MCF 10A (cell line): ENCODE data around the gene LPA. TPM values are rescaled to one million over a fixed set of nuclear protein-coding genes. Genes with fewer than 3 reads are reported as not detected.
"Not testable (repeated sequence)": the region's sequence is repeated elsewhere in the genome, so short reads cannot be mapped to it uniquely, and the experiment has no call there.

Experiments used
- BruUV-seq: library from RNA; stranded (reverse); fragments of 400-500 nt; replicated peaks from 2 replicates; lab custom pipeline; 2021; lab: Mats Ljungman, UMichigan
- CTCF ChIA-PET: fragments of 300-600 bp; sonication (Branson Sonifier 250); formaldehyde crosslinking; extraction: SDS; loops from one replicate; lab custom pipeline; 2021; ENCODE audit warnings: antibody characterized with exemption, inconsistent platforms; lab: Yijun Ruan, JAX
- POLR2A ChIA-PET: fragments of 300-600, 350-650 bp; sonication (Branson Sonifier 250); formaldehyde crosslinking; extraction: SDS; loops from one replicate; lab custom pipeline; 2020; ENCODE audit warnings: antibody characterized with exemption, inconsistent platforms; lab: Yijun Ruan, JAX
- DNase-seq: peaks from one replicate; pipeline ENCODE4 v3.0.0-alpha.2; 2018; ENCODE audit not compliant: unreplicated experiment
- H3K27ac Mint-ChIP-seq: one replicate; pipeline ENCODE4 v1.8.0; 2022; ENCODE audit warnings: mild to moderate bottlenecking, low read depth, mixed read lengths; ENCODE audit not compliant: unreplicated experiment
- H3K27me3 Mint-ChIP-seq: one replicate; pipeline ENCODE4 v1.8.0; 2022; ENCODE audit warnings: mixed read lengths; ENCODE audit not compliant: insufficient read depth, unreplicated experiment
- H3K36me3 Mint-ChIP-seq: one replicate; pipeline ENCODE4 v1.8.0; 2022; ENCODE audit warnings: mild to moderate bottlenecking, moderate library complexity, mixed read lengths; ENCODE audit not compliant: insufficient read depth, unreplicated experiment
- H3K4me1 Mint-ChIP-seq: one replicate; pipeline ENCODE4 v1.8.0; 2022; ENCODE audit warnings: mixed read lengths; ENCODE audit not compliant: insufficient read depth, unreplicated experiment
- H3K4me3 Mint-ChIP-seq: one replicate; pipeline ENCODE4 v1.8.0; 2022; ENCODE audit warnings: mild to moderate bottlenecking, moderate library complexity, mixed read lengths; ENCODE audit not compliant: unreplicated experiment
- H3K9me3 Mint-ChIP-seq: one replicate; pipeline ENCODE4 v1.8.0; 2022; ENCODE audit warnings: mixed read lengths; ENCODE audit not compliant: unreplicated experiment
- intact Hi-C: fragments of 100-400 bp; cut with micrococcal nuclease; formaldehyde crosslinking; loops from 2 replicates; pipeline ENCODE4 v1.14.1; 2022
- total RNA-seq: library from RNA; stranded (reverse); gene quantifications from 2 replicates; pipeline ENCODE4 v1.2.3, GENCODE V29; 2022
- TF ChIP-seq, protein P1 (sequence below): fragments of 200-600 bp; IDR thresholded peaks from one replicate; pipeline ENCODE4 v1.8.0; 2022; ENCODE audit warnings: antibody characterized with exemption, mild to moderate bottlenecking; ENCODE audit not compliant: unreplicated experiment

Gene LPA
- total RNA-seq, 1 experiment from 2014 or later, result not detected

- DNase-seq, result no peak
- Mint-ChIP-seq H3K27ac (no peak overlapping the region), H3K4me1 (no peaks in the 10 kb centered on the region), H3K9me3 (no peaks in the 10 kb centered on the region), H3K4me3 (no peak overlapping the region), H3K36me3 (no peaks in the 10 kb centered on the region), H3K27me3 (no peaks in the 10 kb centered on the region)
- BruUV-seq, result no TSS peak
- ChIA-PET POLR2A (no interaction called here), CTCF (no interaction called here)
- intact Hi-C loops, result no loop called here
- TF ChIP-seq, protein P1, sequence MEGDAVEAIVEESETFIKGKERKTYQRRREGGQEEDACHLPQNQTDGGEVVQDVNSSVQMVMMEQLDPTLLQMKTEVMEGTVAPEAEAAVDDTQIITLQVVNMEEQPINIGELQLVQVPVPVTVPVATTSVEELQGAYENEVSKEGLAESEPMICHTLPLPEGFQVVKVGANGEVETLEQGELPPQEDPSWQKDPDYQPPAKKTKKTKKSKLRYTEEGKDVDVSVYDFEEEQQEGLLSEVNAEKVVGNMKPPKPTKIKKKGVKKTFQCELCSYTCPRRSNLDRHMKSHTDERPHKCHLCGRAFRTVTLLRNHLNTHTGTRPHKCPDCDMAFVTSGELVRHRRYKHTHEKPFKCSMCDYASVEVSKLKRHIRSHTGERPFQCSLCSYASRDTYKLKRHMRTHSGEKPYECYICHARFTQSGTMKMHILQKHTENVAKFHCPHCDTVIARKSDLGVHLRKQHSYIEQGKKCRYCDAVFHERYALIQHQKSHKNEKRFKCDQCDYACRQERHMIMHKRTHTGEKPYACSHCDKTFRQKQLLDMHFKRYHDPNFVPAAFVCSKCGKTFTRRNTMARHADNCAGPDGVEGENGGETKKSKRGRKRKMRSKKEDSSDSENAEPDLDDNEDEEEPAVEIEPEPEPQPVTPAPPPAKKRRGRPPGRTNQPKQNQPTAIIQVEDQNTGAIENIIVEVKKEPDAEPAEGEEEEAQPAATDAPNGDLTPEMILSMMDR, result no peak
Measured at GRCh38 chr6:160634706-160635105, 29.4 kb downstream of the LPA start.

DNA sequence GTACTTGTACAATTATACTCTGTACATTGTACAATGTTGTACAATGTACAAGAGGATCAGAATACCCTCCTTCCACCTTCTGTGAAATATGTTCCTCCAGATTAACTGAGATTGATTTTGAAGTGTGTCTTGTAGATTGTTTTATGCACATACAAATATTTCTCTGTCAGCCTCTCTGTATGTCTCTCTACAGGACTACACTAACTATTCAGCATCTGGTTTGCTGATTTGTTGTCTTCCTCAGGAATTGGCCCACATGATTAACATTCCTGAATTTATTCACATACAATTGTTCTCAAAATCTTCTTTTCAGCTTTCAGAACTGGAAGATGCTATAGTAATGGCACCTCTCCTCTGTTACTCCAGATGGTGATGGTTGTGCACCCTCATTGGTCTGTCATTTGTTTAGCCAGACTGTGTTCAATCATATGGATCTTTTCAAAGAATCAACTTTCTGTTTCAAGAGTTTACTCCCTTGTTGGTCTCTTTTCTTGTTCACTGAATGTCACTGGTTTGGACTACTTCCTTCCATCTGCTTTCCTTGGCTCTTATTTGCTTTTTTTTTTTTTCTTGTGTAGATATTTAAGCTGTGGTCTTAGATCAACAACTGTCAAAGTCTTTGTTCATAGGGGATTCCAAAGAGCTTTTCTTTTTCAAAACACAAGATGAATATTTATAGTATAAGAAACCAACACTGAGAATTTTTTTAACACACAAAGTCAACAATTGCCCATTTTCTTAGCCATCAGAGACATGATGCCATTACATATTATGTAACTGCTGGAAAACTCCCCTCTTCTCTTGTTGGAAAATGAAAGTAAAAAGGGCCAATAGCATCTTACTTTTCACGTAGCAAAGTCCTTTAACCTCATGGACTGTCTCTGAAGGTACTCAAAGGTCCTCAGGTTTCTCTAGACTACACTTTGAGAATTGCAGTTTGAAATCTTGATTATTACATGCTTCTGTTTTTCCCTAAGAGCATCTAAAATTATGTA is 67.9 kb downstream of the LPA start:
- Mint-ChIP-seq H3K4me3 (no peak overlapping the region), H3K4me1 (no peaks in the 10 kb centered on the region), H3K36me3 (no peaks in the 10 kb centered on the region), H3K27me3 (peaks cover 63% of the 10 kb centered on the region), H3K27ac (no peak overlapping the region), H3K9me3 (no peaks in the 10 kb centered on the region)
- ChIA-PET POLR2A (no interaction called here), CTCF (interaction anchor here (0.6 kb wide), 1 partner anchor 559 kb away, joined by 4 read pairs; no protein-coding TSS in a partner anchor)
- TF ChIP-seq, protein P1, result no peak
- BruUV-seq, result no TSS peak
- no peak for DNase-seq
- intact Hi-C loops, result no loop called here

DNA sequence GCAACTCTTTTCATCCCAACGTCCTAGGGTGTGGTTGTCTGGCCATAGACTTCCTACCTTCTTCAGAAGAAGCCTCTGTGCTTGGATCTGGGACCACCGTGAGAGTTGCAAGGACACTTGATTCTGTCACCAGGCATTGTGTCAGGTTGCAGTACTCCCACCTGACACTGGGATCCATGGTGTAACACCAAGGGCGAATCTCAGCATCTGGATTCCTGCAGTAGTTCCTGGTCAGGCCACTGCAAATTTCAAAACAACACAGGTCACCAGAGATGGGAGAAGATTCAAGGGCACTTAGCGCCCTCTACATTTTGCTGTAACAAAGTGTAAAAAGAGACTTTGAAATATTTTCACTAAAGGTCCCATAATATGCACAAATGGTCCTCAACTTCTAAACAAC is 68.8 kb downstream of the LPA start:
- intact Hi-C loops, result not testable (repeated sequence)

DNA sequence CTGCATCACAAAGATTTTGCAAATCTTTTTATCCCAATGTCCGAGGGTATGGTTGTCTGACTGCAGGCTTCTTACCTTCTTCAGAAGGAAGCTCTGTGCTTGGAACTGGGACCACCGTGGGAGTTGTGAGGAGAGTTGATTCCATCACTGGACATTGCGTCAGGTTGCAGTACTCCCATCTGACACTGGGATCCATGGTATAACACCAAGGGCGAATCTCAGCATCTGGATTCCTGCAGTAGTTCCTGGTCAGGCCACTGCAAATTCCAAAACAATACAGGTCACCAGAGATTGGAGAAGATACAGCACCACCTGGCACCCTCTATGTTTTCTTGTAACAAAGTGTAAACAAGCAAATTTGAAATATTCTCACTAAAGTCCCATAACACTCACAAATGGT is 77.7 kb downstream of the LPA start:
- Mint-ChIP-seq H3K27me3 (peaks cover 48% of the 10 kb centered on the region), H3K4me1 (peaks cover 21% of the 10 kb centered on the region), H3K9me3 (no peaks in the 10 kb centered on the region), H3K4me3 (no peak overlapping the region), H3K36me3 (no peaks in the 10 kb centered on the region), H3K27ac (no peak overlapping the region)
- intact Hi-C loops, result no loop called here
- CTCF ChIA-PET, result no interaction called here
- BruUV-seq, result no TSS peak
- POLR2A ChIA-PET, result no interaction called here
- no peak for DNase-seq
- TF ChIP-seq, protein P1, result no peak

More for the DNA sequence above, 68.8 kb downstream of the LPA start:
- DNase-seq, H3K27ac Mint-ChIP-seq, CTCF ChIA-PET, H3K4me3 Mint-ChIP-seq, POLR2A ChIA-PET, BruUV-seq, H3K36me3 Mint-ChIP-seq, H3K4me1 Mint-ChIP-seq, H3K9me3 Mint-ChIP-seq: not testable (repeated sequence)
- H3K27me3 Mint-ChIP-seq, result peaks cover 56% of the 10 kb centered on the region
